T-cell (primary cell): Measurements from ENCODE around the gene KCNN1. TPM values are rescaled to one million over a fixed set of nuclear protein-coding genes. Genes with fewer than 3 reads are reported as not detected.
"Not testable (repeated sequence)": the region's sequence is repeated elsewhere in the genome, so short reads cannot be mapped to it uniquely, and the experiment has no call there.

ENCODE experiments used
- ATAC-seq, 4 experiments: fragments of 200-7000 bp in 3 of 4; fragments of 150-1000 bp in 1 of 4; cut with Tn5 transposase; replicated peaks in 1 of 4; 1 replicate in 3 of 4; 2 replicates in 1 of 4; pipeline ENCODE4 v1.10.0; 2021; ENCODE audit warnings: moderate library complexity in 3 of 4, mild to moderate bottlenecking in 2 of 4, moderate number of reproducible peaks in 1 of 4
- CTCF ChIA-PET, 2 donors: fragments of 300-600 bp; sonication (Branson Sonifier 250); formaldehyde crosslinking; loops; one replicate each; lab custom pipeline; 2022; ENCODE audit warnings: antibody characterized with exemption in 2 of 2; lab: Charles Lee
- POLR2A ChIA-PET, 2 donors: fragments of 300-600 bp; sonication (Branson Sonifier 250); formaldehyde crosslinking; loops; one replicate each; lab custom pipeline; 2022; ENCODE audit warnings: antibody characterized with exemption in 2 of 2; lab: Charles Lee
- DNase-seq, 35 experiments: peaks; one replicate each; pipeline versions ENCODE4 v3.0.0 to v3.0.0-alpha.2; 2013 to 2023
- H3K27ac ChIP-seq: one replicate; pipeline ENCODE4 v1.5.1; 2013; ENCODE audit warnings: low read length
- H3K27me3 ChIP-seq, 2 experiments: replicated peaks in 1 of 2; 1 replicate in 1 of 2; 2 replicates in 1 of 2; pipeline versions ENCODE4 v1.6.1 to v1.7.0; 2013; ENCODE audit warnings: low read length in 1 of 2, mixed read lengths in 1 of 2; ENCODE audit not compliant: control insufficient read depth in 2 of 2, insufficient read depth in 2 of 2; ENCODE audit errors: extremely low read depth in 1 of 2
- H3K36me3 ChIP-seq, 2 donors: 1 replicate in 1 of 2; 2 replicates in 1 of 2; pipeline versions ENCODE4 v1.6.1 to v1.7.0; 2013; ENCODE audit warnings: low read length in 1 of 2; ENCODE audit not compliant: control insufficient read depth in 2 of 2, insufficient read depth in 1 of 2; ENCODE audit errors: extremely low read depth in 1 of 2
- H3K4me1 ChIP-seq, 2 experiments: 1 replicate in 1 of 2; 2 replicates in 1 of 2; pipeline versions ENCODE4 v1.6.1 to v1.7.0; 2013; ENCODE audit warnings: low read length in 2 of 2, mixed read lengths in 1 of 2; ENCODE audit not compliant: insufficient read depth in 2 of 2, control insufficient read depth in 1 of 2; ENCODE audit errors: extremely low read depth in 1 of 2
- H3K4me3 ChIP-seq, 2 donors: 1 replicate in 1 of 2; 2 replicates in 1 of 2; pipeline versions ENCODE4 v1.5.1 to v1.7.0; 2013; ENCODE audit warnings: mild to moderate bottlenecking in 2 of 2, low read length in 1 of 2, moderate library complexity in 1 of 2; ENCODE audit not compliant: control insufficient read depth in 1 of 2; ENCODE audit errors: extremely low read depth in 1 of 2
- H3K9me3 ChIP-seq: 2 replicates; pipeline ENCODE4 v1.7.0; 2013
- H3K27ac Mint-ChIP-seq, 2 donors: one replicate each; pipeline ENCODE4 v1.8.0; 2020 to 2021; ENCODE audit warnings: mild to moderate bottlenecking in 2 of 2, mixed read lengths in 2 of 2
- H3K27me3 Mint-ChIP-seq, 2 donors: one replicate each; pipeline ENCODE4 v1.8.0; 2021 to 2022; ENCODE audit warnings: mixed read lengths in 2 of 2
- H3K36me3 Mint-ChIP-seq: one replicate; pipeline ENCODE4 v1.8.0; 2021; ENCODE audit warnings: mixed read lengths
- H3K4me1 Mint-ChIP-seq, 3 donors: one replicate each; pipeline ENCODE4 v1.8.0; 2020 to 2022; ENCODE audit warnings: mixed read lengths in 3 of 3, mild to moderate bottlenecking in 1 of 3
- H3K4me3 Mint-ChIP-seq, 3 donors: one replicate each; pipeline ENCODE4 v1.8.0; 2020 to 2022; ENCODE audit warnings: mild to moderate bottlenecking in 3 of 3, mixed read lengths in 3 of 3, moderate library complexity in 3 of 3
- H3K9me3 Mint-ChIP-seq, 3 donors: one replicate each; pipeline ENCODE4 v1.8.0; 2020 to 2022; ENCODE audit warnings: mixed read lengths in 3 of 3
- WGBS: methylation state at CpG from one replicate; pipeline ENCODE4 v1.1.5; 2013; ENCODE audit warnings: missing lambda C conversion rate; ENCODE audit not compliant: insufficient coverage; 5-methylcytosine and 5-hydroxymethylcytosine counted together
- total RNA-seq, 35 experiments: library from RNA in 6 of 35; stranded (reverse) in 6 of 35; fragments of 120-200 nt in 1 of 35; gene quantifications; one replicate each; pipeline versions ENCODE4 v1.2.1 to v1.2.4 and lab custom pipeline; 2013 to 2026

Gene KCNN1
- total RNA-seq, 5 donors from 2014 or later (not counting 1 experiment from before 2014, with no cell fraction given): not detected

DNA sequence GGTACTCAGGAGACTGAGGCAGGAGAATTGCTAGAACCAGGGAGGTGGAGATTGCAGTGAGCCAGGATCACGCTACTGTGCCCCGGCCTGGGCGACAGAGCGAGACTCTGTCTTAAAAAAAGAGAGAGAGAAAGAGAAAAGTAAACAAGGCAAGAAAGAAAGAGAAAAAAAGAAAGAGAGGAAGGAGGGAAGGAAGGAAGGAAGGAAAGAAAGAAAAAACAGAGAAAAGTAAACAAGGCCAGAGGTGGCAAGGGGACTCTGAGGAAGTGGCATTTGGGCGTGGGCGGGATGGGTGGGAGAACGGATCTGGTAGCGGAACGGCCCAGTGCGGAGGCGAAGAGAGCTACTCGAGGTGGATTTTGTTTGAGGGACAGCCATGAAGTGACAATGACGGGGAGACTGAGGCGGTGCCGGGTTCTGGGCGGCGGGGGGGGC, 33.6 kb downstream of the KCNN1 start:
- ATAC-seq (peak in 3 of 4 experiments; percentile 2 to 3 (median 3)), DNase-seq (no peak)
- Histone ChIP-seq H3K4me3 (peak overlapping the region in 1 of 2 donors; percentile 91), H3K9me3 (no peaks in the 10 kb centered on the region), H3K27me3 (peaks cover 0 to 4% of the 10 kb centered on the region in 2 experiments), H3K27ac (peak overlapping the region; percentile 98), H3K4me1 (peaks cover 3 to 47% of the 10 kb centered on the region in 2 experiments), H3K36me3 (no peaks in the 10 kb centered on the region)
- peak overlapping the region; percentile 65 to 81 (median 77) for H3K4me3 Mint-ChIP-seq
- peaks cover 18 to 37% (median 30%) of the 10 kb centered on the region in 3 donors for H3K4me1 Mint-ChIP-seq
- CTCF ChIA-PET: interaction anchor here in 1 of 2 donors (0.6 to 1.8 kb wide), 5 partner anchors 62 to 142 kb away, joined by 3 to 9 read pairs (median 7); partner anchors contain the start of genes CCDC124, IL12RB1 and RPL18A
- no peaks in the 10 kb centered on the region for H3K27me3 Mint-ChIP-seq
- H3K36me3 Mint-ChIP-seq: peaks cover 3% of the 10 kb centered on the region
- H3K27ac Mint-ChIP-seq: peak overlapping the region; percentile 96 to 98
- no peaks in the 10 kb centered on the region for H3K9me3 Mint-ChIP-seq
- POLR2A ChIA-PET: interaction anchor here (0.5 to 1.0 kb wide), 4 partner anchors 53 to 281 kb away, joined by 3 to 6 read pairs (median 4); partner anchors contain the start of genes JAK3 (in 1 of the 2) and JUND (in 1 of the 2)
- WGBS: 1% methylated on average over 11 of the region's 17 CpGs

- no peaks in the 10 kb centered on the region for H3K27me3 Mint-ChIP-seq
- H3K4me3 Mint-ChIP-seq: peak overlapping the region; percentile 65 to 91 (median 87)
- ChIA-PET POLR2A (interaction anchor here in 1 of 2 donors (0.5 to 1.0 kb wide), 3 partner anchors 53 to 281 kb away, joined by 3 to 4 read pairs (median 3); partner anchors contain the start of gene JUND), CTCF (interaction anchor here in 1 of 2 donors (0.6 to 1.8 kb wide), 6 partner anchors 58 to 143 kb away, joined by 3 to 9 read pairs (median 6); partner anchors contain the start of genes CCDC124, IL12RB1 and RPL18A)
- Histone ChIP-seq H3K9me3 (no peaks in the 10 kb centered on the region), H3K4me1 (peaks cover 3 to 47% of the 10 kb centered on the region in 2 experiments), H3K4me3 (peak overlapping the region; percentile 81 to 91), H3K27ac (peak overlapping the region; percentile 98), H3K36me3 (no peaks in the 10 kb centered on the region), H3K27me3 (peaks cover 0 to 4% of the 10 kb centered on the region in 2 experiments)
- no peaks in the 10 kb centered on the region for H3K9me3 Mint-ChIP-seq
- H3K27ac Mint-ChIP-seq: peak overlapping the region; percentile 96 to 98
- ATAC-seq (peak; percentile 84 to 85 (median 84)), DNase-seq (peak; percentile 86 to 99 (median 96))
- WGBS: under 1% methylated on average over 100 of the region's 105 CpGs
- peaks cover 18 to 37% (median 30%) of the 10 kb centered on the region in 3 donors for H3K4me1 Mint-ChIP-seq
- peaks cover 3% of the 10 kb centered on the region for H3K36me3 Mint-ChIP-seq
Observed at GRCh38 chr19:18000915-18001776, 34.2 kb downstream of the KCNN1 start.

DNA sequence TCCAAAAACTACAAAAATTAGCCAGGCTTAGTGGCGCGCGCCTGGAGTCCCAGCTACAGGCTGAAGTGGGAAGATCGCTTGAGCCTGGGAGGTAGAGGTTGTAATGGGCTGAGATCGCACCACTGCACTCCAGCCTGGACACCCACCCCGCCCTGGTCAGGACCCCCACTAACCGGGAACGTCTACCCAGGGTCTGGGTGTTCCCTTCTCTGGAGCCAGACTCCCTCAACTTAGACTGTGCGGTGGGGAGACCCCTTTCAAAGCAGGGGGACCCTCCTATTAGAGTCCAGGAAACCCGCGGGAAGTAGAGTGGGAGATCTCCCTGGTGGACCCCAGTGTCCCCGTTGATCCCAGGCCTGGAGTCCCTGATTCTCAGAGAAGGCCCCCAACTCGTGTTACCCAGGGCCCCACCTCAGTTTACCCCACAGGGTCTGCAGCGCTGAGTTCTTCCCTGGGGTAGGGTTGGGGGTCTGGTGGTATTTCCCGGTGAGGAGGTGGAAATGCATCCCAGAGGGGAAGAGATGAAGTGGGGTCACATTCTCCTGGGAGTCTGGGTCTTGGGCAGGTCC, 35.0 kb downstream of the KCNN1 start:
- no peak for ATAC-seq
- no peaks in the 10 kb centered on the region for H3K36me3 ChIP-seq
- H3K4me3 ChIP-seq: peak overlapping the region; percentile 81 to 91
- H3K4me1 Mint-ChIP-seq: peaks cover 22 to 39% (median 30%) of the 10 kb centered on the region in 3 donors
- no peak for DNase-seq
- CTCF ChIA-PET: interaction anchor here in 1 of 2 donors (0.6 kb wide), 1 partner anchor 57 kb away, joined by 5 read pairs; no protein-coding TSS in a partner anchor
- WGBS: 0% methylated on average over 1 of the region's 15 CpGs
- H3K27ac ChIP-seq: peak overlapping the region; percentile 98
- no peaks in the 10 kb centered on the region for H3K27me3 Mint-ChIP-seq
- peak overlapping the region; percentile 65 to 91 (median 87) for H3K4me3 Mint-ChIP-seq
- H3K27me3 ChIP-seq: no peaks in the 10 kb centered on the region
- POLR2A ChIA-PET: no interaction called here
- peak overlapping the region; percentile 88 to 89 for H3K27ac Mint-ChIP-seq
- H3K4me1 ChIP-seq: peaks cover 3 to 48% of the 10 kb centered on the region in 2 experiments
- H3K9me3 Mint-ChIP-seq: no peaks in the 10 kb centered on the region
- peaks cover 7% of the 10 kb centered on the region for H3K36me3 Mint-ChIP-seq
- H3K9me3 ChIP-seq: no peaks in the 10 kb centered on the region

DNA sequence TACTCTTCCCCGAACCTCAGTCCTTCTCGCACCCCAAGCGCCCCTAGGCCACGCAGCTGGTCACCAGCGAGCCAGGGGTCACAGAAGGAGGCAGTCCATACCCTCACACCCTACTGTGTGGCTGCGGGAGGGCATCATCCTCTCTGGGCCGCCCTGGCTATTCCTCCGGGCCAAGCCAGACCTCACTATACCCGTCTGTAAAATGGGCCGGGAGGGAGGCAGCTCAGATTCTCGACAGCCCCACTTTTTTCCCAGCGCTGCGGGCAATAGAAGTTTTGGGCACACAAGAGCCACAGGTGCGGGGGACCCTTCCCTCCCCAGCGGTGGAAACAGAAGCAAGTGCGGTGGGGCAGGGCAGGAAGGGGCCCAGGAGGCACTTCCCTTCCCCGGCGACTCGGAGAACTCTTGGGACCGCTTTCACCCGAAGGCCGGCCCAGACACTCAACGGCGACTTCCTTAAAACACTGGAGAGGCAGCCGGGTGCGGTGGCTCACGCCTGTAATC, 35.5 kb downstream of the KCNN1 start:
- ChIA-PET POLR2A (no interaction called here), CTCF (no interaction called here)
- Histone ChIP-seq H3K27me3 (no peaks in the 10 kb centered on the region), H3K4me3 (peak overlapping the region; percentile 81 to 91), H3K4me1 (peaks cover 5 to 48% of the 10 kb centered on the region in 2 experiments), H3K9me3 (no peaks in the 10 kb centered on the region), H3K27ac (peak overlapping the region; percentile 98), H3K36me3 (no peaks in the 10 kb centered on the region)
- peaks cover 8% of the 10 kb centered on the region for H3K36me3 Mint-ChIP-seq
- H3K4me1 Mint-ChIP-seq: peaks cover 27 to 39% (median 32%) of the 10 kb centered on the region in 3 donors
- DNase-seq (peak in 2 of 35 experiments; percentile 31 to 45), ATAC-seq (no peak)
- H3K27ac Mint-ChIP-seq: peak overlapping the region; percentile 88 to 89
- WGBS: 11% methylated on average over 20 of the region's 27 CpGs
- no peaks in the 10 kb centered on the region for H3K27me3 Mint-ChIP-seq
- peak overlapping the region; percentile 65 to 91 (median 87) for H3K4me3 Mint-ChIP-seq
- H3K9me3 Mint-ChIP-seq: no peaks in the 10 kb centered on the region

DNA sequence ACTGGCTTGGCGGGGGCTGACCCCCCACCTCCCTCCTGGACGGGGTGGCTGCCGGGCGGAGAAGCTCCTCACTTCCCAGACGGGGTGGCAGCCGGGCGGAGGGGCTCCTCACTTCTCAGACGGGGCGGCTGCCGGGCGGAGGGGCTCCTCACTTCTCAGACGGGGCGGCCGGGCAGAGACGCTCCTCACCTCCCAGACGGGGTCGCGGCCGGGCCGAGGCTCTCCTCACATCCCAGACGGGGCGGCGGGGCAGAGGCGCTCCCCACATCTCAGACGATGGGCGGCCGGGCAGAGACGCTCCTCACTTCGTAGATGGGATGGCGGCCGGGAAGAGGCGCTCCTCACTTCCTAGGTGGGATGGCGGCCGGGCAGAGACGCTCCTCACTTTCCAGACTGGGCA, 38.8 kb downstream of the KCNN1 start:
- H3K27me3 ChIP-seq, ATAC-seq, POLR2A ChIA-PET, DNase-seq, CTCF ChIA-PET, H3K27ac ChIP-seq, H3K4me3 ChIP-seq, H3K9me3 Mint-ChIP-seq, H3K4me3 Mint-ChIP-seq, H3K27ac Mint-ChIP-seq, H3K27me3 Mint-ChIP-seq, H3K9me3 ChIP-seq: not testable (repeated sequence)
- Mint-ChIP-seq H3K4me1 (peaks cover 36 to 38% (median 37%) of the 10 kb centered on the region in 3 donors), H3K36me3 (peaks cover 18% of the 10 kb centered on the region)
- WGBS: 100% methylated on average over 4 of the region's 35 CpGs
- peaks cover 30 to 62% of the 10 kb centered on the region in 2 experiments for H3K4me1 ChIP-seq
- H3K36me3 ChIP-seq: peaks cover 6 to 19% of the 10 kb centered on the region in 2 donors
